ENCODE data around the gene PRICKLE1. TPM values are rescaled to one million over a fixed set of nuclear protein-coding genes. Genes with fewer than 3 reads are reported as not detected.

The PRICKLE1 gene
- total RNA-seq, 2 experiments from 2014 or later = 0.05 to 0.11 TPM

DNA sequence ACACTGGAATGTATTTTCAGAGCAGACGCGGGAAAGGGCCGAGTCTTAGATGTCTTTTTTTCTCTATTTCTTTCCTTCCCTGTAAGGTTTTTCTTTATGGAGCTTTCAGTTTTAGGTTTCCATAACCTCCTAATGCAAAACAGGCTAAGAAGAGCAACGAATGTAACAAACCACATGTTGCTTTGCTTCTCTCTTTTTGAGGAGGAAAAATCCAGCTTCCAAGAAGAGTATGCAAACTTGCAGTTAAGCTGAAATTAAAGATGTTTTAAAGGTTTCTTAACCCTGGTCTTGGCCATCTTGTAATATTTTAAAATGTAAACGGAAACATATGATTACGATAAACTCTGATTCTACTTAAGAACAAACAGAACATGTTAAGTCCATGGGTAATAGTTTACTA is 86.9 kb downstream of the PRICKLE1 start:
- Mint-ChIP-seq H3K27ac (no peak overlapping the region), H3K36me3 (ENCODE audit: low read depth) (no peaks in the 10 kb centered on the region), H3K27me3 (ENCODE audit: low read depth) (peaks cover 9% of the 10 kb centered on the region), H3K9me3 (ENCODE audit: insufficient read depth) (no peaks in the 10 kb centered on the region), H3K4me3 (no peak overlapping the region), H3K4me1 (ENCODE audit: low read depth) (no peaks in the 10 kb centered on the region)
- CTCF ChIA-PET = no interaction called here
- POLR2A ChIA-PET = no interaction called here
- ATAC-seq = no peak
- DNase-seq = no peak

GRCh38 chr12:42498549-42499247 is 90.8 kb downstream of the PRICKLE1 start:
- no peak overlapping the region for H3K4me3 Mint-ChIP-seq
- no peak overlapping the region for H3K27ac Mint-ChIP-seq
- DNase-seq = no peak
- POLR2A ChIA-PET = no interaction called here
- H3K27me3 Mint-ChIP-seq (ENCODE audit: low read depth) = peaks cover 7% of the 10 kb centered on the region
- no peaks in the 10 kb centered on the region for H3K4me1 Mint-ChIP-seq (ENCODE audit: low read depth)
- no peaks in the 10 kb centered on the region for H3K36me3 Mint-ChIP-seq (ENCODE audit: low read depth)
- no peaks in the 10 kb centered on the region for H3K9me3 Mint-ChIP-seq (ENCODE audit: insufficient read depth)
- CTCF ChIA-PET = no interaction called here
- ATAC-seq = no peak

DNA sequence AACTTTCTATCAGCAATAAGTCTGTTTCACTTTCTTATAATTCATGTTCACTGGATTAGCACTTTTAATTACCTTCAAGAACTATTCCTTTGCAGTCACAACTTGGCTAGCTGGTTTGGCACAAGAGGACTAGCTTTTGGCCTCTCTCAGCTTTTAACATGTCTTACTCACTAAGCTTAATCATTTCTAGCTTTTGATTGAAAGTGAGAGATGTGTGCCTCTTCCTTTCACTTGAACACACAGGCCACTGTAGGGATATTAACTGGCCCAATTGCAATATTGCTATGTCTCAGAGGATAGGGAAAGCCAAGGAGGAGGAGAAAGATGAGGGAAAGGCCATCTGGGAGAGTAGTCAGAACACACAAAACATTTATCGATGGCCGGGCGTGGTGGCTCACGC is 92.7 kb downstream of the PRICKLE1 start:
- Mint-ChIP-seq H3K27me3 (ENCODE audit: low read depth) (peaks cover 8% of the 10 kb centered on the region), H3K9me3 (ENCODE audit: insufficient read depth) (no peaks in the 10 kb centered on the region), H3K4me1 (ENCODE audit: low read depth) (no peaks in the 10 kb centered on the region), H3K27ac (no peak overlapping the region), H3K36me3 (ENCODE audit: low read depth) (no peaks in the 10 kb centered on the region), H3K4me3 (no peak overlapping the region)
- ChIA-PET POLR2A (no interaction called here), CTCF (no interaction called here)
- DNase-seq (no peak), ATAC-seq (no peak)

DNA sequence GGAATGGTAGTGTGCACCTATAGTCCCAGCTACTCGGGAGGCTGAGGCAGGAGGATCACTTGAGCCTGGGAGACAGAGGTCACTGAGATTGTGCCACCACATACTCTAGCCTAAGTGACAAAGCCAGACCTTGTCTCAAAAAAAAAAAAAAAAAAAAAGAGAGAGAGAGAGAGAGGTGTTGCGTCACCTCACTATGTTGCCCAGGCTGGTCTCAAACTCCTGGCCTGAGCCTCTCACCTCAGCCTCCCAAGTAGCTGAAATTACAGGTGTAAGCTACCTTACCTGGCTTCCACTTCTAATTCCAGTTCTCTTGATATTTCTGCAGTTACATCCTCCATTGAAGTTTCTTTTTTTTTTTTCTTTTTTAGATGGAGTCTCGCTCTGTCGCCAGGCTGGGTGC is 94.3 kb downstream of the PRICKLE1 start:
- no peak for ATAC-seq
- ChIA-PET POLR2A (no interaction called here), CTCF (interaction anchor here (0.8 kb wide), 1 partner anchor 9 kb away, joined by 3 read pairs; no protein-coding TSS in a partner anchor)
- Mint-ChIP-seq H3K4me3 (no peak overlapping the region), H3K27ac (no peak overlapping the region), H3K9me3 (ENCODE audit: insufficient read depth) (no peaks in the 10 kb centered on the region), H3K27me3 (ENCODE audit: low read depth) (peaks cover 7% of the 10 kb centered on the region), H3K4me1 (ENCODE audit: low read depth) (no peaks in the 10 kb centered on the region), H3K36me3 (ENCODE audit: low read depth) (no peaks in the 10 kb centered on the region)
- DNase-seq = no peak

- Mint-ChIP-seq H3K27ac (no peak overlapping the region), H3K4me3 (no peak overlapping the region), H3K4me1 (ENCODE audit: low read depth) (no peaks in the 10 kb centered on the region), H3K36me3 (ENCODE audit: low read depth) (no peaks in the 10 kb centered on the region), H3K27me3 (ENCODE audit: low read depth) (peaks cover 15% of the 10 kb centered on the region), H3K9me3 (ENCODE audit: insufficient read depth) (no peaks in the 10 kb centered on the region)
- DNase-seq (no peak), ATAC-seq (no peak)
- POLR2A ChIA-PET = interaction anchor here (0.6 kb wide), 2 partner anchors 125 to 340 kb away, joined by 4 read pairs; no protein-coding TSS in a partner anchor
- CTCF ChIA-PET = no interaction called here
Measured at GRCh38 chr12:42492267-42492666, 97.3 kb downstream of the PRICKLE1 start.

DNA sequence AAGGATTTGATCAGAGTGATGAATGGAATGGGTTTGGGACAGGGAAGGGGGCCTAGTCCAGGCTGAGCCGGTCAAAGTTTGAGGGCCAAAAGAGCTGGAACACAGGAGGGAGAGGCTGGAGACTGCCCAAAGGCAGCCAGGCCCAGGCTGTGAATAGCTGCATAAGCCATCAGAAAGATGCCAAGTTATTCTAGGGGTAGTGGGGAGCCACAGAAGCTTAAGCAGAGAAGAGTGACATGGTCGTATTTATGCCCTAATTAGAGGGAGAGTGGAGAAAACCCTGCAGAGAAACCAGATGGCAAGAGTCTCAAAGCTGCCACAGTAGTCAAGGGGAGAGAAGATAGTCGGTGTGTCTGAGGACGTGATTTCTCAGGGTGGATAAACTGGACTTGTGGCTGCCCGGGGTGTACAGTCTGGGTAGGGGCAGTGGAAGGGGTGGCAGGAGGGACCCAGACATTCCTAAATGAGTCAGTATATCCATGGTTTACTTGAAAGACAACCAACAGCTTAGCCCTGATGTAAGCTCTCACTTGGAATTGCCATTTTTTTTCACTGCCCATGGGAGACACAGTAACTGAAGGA is 99.2 kb downstream of the PRICKLE1 start:
- H3K4me3 Mint-ChIP-seq = no peak overlapping the region
- H3K36me3 Mint-ChIP-seq (ENCODE audit: low read depth) = no peaks in the 10 kb centered on the region
- no peaks in the 10 kb centered on the region for H3K4me1 Mint-ChIP-seq (ENCODE audit: low read depth)
- ATAC-seq (no peak), DNase-seq (no peak)
- POLR2A ChIA-PET = no interaction called here
- CTCF ChIA-PET = interaction anchor here (1.4 kb wide), 1 partner anchor 118 kb away, joined by 4 read pairs; no protein-coding TSS in a partner anchor
- no peaks in the 10 kb centered on the region for H3K9me3 Mint-ChIP-seq (ENCODE audit: insufficient read depth)
- H3K27ac Mint-ChIP-seq = no peak overlapping the region
- peaks cover 32% of the 10 kb centered on the region for H3K27me3 Mint-ChIP-seq (ENCODE audit: low read depth)

- no peaks in the 10 kb centered on the region for H3K9me3 Mint-ChIP-seq (ENCODE audit: insufficient read depth)
- H3K4me1 Mint-ChIP-seq (ENCODE audit: low read depth) = peaks cover 9% of the 10 kb centered on the region
- H3K4me3 Mint-ChIP-seq = no peak overlapping the region
- H3K27me3 Mint-ChIP-seq (ENCODE audit: low read depth) = peaks cover 53% of the 10 kb centered on the region
- CTCF ChIA-PET = interaction anchor here (0.8 to 1.1 kb wide), 3 partner anchors 9 to 83 kb away, joined by 3 read pairs; no protein-coding TSS in a partner anchor
- ATAC-seq (no peak), DNase-seq (no peak)
- H3K27ac Mint-ChIP-seq = no peak overlapping the region
- H3K36me3 Mint-ChIP-seq (ENCODE audit: low read depth) = no peaks in the 10 kb centered on the region
- POLR2A ChIA-PET = no interaction called here
Measured at GRCh38 chr12:42486407-42486806, 103.1 kb downstream of the PRICKLE1 start.

DNA sequence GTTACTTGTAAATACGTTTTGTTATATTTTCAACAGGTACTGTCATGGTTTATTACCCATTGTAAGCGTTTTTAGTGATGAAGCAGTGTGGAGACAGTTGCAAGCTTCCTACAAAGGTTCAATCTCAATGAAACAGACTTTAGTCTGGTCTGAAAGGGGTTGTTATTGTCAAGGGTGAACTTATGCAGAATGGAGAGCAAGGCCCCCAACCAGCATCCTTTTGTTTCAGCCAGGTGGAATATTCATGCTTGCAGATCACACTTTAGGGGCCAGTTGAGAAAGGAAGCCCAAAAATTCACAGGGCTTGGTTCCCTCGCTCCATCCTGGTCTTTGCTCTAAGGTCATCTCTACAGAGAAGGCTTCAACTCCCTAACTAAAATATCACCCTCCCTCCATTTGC is 103.7 kb downstream of the PRICKLE1 start:
- ATAC-seq (no peak), DNase-seq (no peak)
- H3K4me1 Mint-ChIP-seq (ENCODE audit: low read depth) = peaks cover 9% of the 10 kb centered on the region
- no peak overlapping the region for H3K27ac Mint-ChIP-seq
- no peak overlapping the region for H3K4me3 Mint-ChIP-seq
- no peaks in the 10 kb centered on the region for H3K9me3 Mint-ChIP-seq (ENCODE audit: insufficient read depth)
- no peaks in the 10 kb centered on the region for H3K36me3 Mint-ChIP-seq (ENCODE audit: low read depth)
- ChIA-PET POLR2A (no interaction called here), CTCF (interaction anchor here (0.8 to 1.1 kb wide), 2 partner anchors 16 to 83 kb away, joined by 3 read pairs; no protein-coding TSS in a partner anchor)
- peaks cover 59% of the 10 kb centered on the region for H3K27me3 Mint-ChIP-seq (ENCODE audit: low read depth)

DNA sequence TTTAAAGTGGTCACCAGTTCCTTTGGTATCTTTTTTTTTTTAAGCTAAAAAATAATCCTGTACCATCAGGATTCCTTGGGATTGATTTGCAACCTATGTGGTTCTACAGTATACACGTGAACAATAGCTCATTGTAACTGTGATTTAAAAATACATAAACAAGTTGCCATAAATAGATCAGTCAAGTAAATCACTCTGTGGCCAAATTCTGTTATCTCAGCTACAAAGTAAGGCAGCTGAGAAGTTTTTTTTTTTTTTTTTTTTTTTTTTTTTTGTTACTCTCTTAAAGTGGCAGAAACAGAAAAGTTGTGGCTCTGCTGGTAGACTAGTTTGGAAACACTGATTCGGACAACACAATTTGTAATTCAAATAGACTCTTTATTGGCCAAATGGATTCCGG is 104.5 kb downstream of the PRICKLE1 start:
- H3K27ac Mint-ChIP-seq = no peak overlapping the region
- H3K36me3 Mint-ChIP-seq (ENCODE audit: low read depth) = no peaks in the 10 kb centered on the region
- H3K4me1 Mint-ChIP-seq (ENCODE audit: low read depth) = peaks cover 9% of the 10 kb centered on the region
- POLR2A ChIA-PET = no interaction called here
- ATAC-seq (no peak), DNase-seq (no peak)
- no peak overlapping the region for H3K4me3 Mint-ChIP-seq
- CTCF ChIA-PET = interaction anchor here (1.3 kb wide), 1 partner anchor 51 kb away, joined by 3 read pairs; no protein-coding TSS in a partner anchor
- H3K9me3 Mint-ChIP-seq (ENCODE audit: insufficient read depth) = no peaks in the 10 kb centered on the region
- H3K27me3 Mint-ChIP-seq (ENCODE audit: low read depth) = peaks cover 61% of the 10 kb centered on the region

DNA sequence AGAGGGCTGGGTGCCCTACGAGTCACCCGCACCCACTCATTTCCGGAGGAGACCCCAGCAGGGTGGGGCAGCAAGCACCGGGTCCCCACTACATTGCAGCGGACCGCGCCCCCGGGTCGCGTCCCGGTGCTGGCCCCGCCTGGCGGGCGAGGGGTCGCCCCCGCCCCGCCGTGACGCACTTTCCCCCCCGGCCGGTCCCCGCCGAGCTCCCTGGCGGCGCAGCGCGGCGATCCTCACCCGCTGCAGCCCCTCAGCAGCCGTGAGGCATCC is 106.1 kb downstream of the PRICKLE1 start:
- no peaks in the 10 kb centered on the region for H3K36me3 Mint-ChIP-seq (ENCODE audit: low read depth)
- H3K27ac Mint-ChIP-seq = no peak overlapping the region
- ChIA-PET POLR2A (no interaction called here), CTCF (interaction anchor here (1.2 to 2.4 kb wide), 5 partner anchors 8 to 88 kb away, joined by 3 to 15 read pairs (median 3); no protein-coding TSS in a partner anchor)
- no peaks in the 10 kb centered on the region for H3K9me3 Mint-ChIP-seq (ENCODE audit: insufficient read depth)
- H3K4me3 Mint-ChIP-seq = peak overlapping the region; percentile 62
- ATAC-seq (no peak), DNase-seq (no peak)
- peaks cover 72% of the 10 kb centered on the region for H3K27me3 Mint-ChIP-seq (ENCODE audit: low read depth)
- peaks cover 9% of the 10 kb centered on the region for H3K4me1 Mint-ChIP-seq (ENCODE audit: low read depth)

GRCh38 chr12:42482748-42483520 is 106.6 kb downstream of the PRICKLE1 start:
- no peaks in the 10 kb centered on the region for H3K9me3 Mint-ChIP-seq (ENCODE audit: insufficient read depth)
- no peak overlapping the region for H3K27ac Mint-ChIP-seq
- peaks cover 9% of the 10 kb centered on the region for H3K4me1 Mint-ChIP-seq (ENCODE audit: low read depth)
- DNase-seq = peak; percentile 53
- ChIA-PET POLR2A (no interaction called here), CTCF (interaction anchor here (0.6 to 2.4 kb wide), 8 partner anchors 8 to 881 kb away, joined by 3 to 15 read pairs (median 4); no protein-coding TSS in a partner anchor)
- peak overlapping the region; percentile 62 for H3K4me3 Mint-ChIP-seq
- ATAC-seq = peak; percentile 89
- H3K36me3 Mint-ChIP-seq (ENCODE audit: low read depth) = no peaks in the 10 kb centered on the region
- peaks cover 72% of the 10 kb centered on the region for H3K27me3 Mint-ChIP-seq (ENCODE audit: low read depth)

Data from activated CD8-positive, alpha-beta T cell treated with anti-CD3 and anti-CD28 coated beads, Interleukin-2, amount 10 ng/mL, durations not matched to agents 7 days and 5 days (primary cell).